ENCODE data around the gene TXNL4A. TPM values are rescaled to one million over a fixed set of nuclear protein-coding genes. Genes with fewer than 3 reads are reported as not detected.

Gene TXNL4A
- total and polyA plus RNA-seq, 8 donors = 54.7 to 106 (median 69.3) TPM

GRCh38 chr18:79956276-79956675 is 32.1 kb downstream of the TXNL4A start:
- TF ChIP-seq CTCF (IDR thresholded peaks at IDR 0.05) = no peak
- intact Hi-C loops (cut with DNase I) = no loop called here
- ATAC-seq (no peak), DNase-seq (no peak)
- Histone ChIP-seq H3K9me3 (no peaks in the 10 kb centered on the region), H3K4me1 (peaks cover 3 to 21% of the 10 kb centered on the region in 2 donors), H3K4me3 (no peak overlapping the region), H3K27ac (no peak overlapping the region), H3K27me3 (peaks cover 0 to 7% of the 10 kb centered on the region in 2 donors), H3K36me3 (no peaks in the 10 kb centered on the region)

GRCh38 chr18:79955302-79956075 is 32.9 kb downstream of the TXNL4A start:
- Histone ChIP-seq H3K36me3 (no peaks in the 10 kb centered on the region), H3K27ac (peak overlapping the region in 1 of 2 donors; percentile 67), H3K4me1 (peaks cover 0 to 16% of the 10 kb centered on the region in 2 donors), H3K27me3 (peaks cover 0 to 7% of the 10 kb centered on the region in 2 donors), H3K9me3 (no peaks in the 10 kb centered on the region), H3K4me3 (no peak overlapping the region)
- no peak for TF ChIP-seq CTCF (IDR thresholded peaks at IDR 0.05)
- ATAC-seq = no peak
- intact Hi-C loops (cut with DNase I) = no loop called here
- DNase-seq = no peak

- intact Hi-C loops (cut with DNase I) = no loop called here
- Histone ChIP-seq H3K27ac (peak overlapping the region; percentile 58 to 67), H3K4me1 (peaks cover 6 to 19% of the 10 kb centered on the region in 2 donors), H3K9me3 (no peaks in the 10 kb centered on the region), H3K4me3 (no peak overlapping the region), H3K27me3 (peaks cover 0 to 7% of the 10 kb centered on the region in 2 donors), H3K36me3 (no peaks in the 10 kb centered on the region)
- DNase-seq = no peak
- no peak for TF ChIP-seq CTCF (IDR thresholded peaks at IDR 0.05)
- ATAC-seq = peak; percentile 21
Measured at GRCh38 chr18:79954791-79955190, 33.6 kb downstream of the TXNL4A start.

- Histone ChIP-seq H3K27ac (peak overlapping the region; percentile 58 to 67), H3K36me3 (no peaks in the 10 kb centered on the region), H3K27me3 (peaks cover 0 to 7% of the 10 kb centered on the region in 2 donors), H3K9me3 (no peaks in the 10 kb centered on the region), H3K4me3 (no peak overlapping the region), H3K4me1 (peaks cover 12 to 22% of the 10 kb centered on the region in 2 donors)
- peak; percentile 63 for ATAC-seq
- DNase-seq = peak in 2 of 4 donors; percentile 57 to 73
- no peak for TF ChIP-seq CTCF (IDR thresholded peaks at IDR 0.05)
- intact Hi-C loops (cut with DNase I) = no loop called here
Measured at GRCh38 chr18:79953971-79954651, 34.3 kb downstream of the TXNL4A start.

- Histone ChIP-seq H3K27ac (no peak overlapping the region), H3K4me3 (no peak overlapping the region)
- intact Hi-C loops (cut with DNase I) = no loop called here
Measured at GRCh38 chr18:79952996-79953559, 35.3 kb downstream of the TXNL4A start.

More at GRCh38 chr18:79952996-79953559, 35.3 kb downstream of the TXNL4A start:
- no peaks in the 10 kb centered on the region for H3K36me3 ChIP-seq
- H3K27me3 ChIP-seq = peaks cover 0 to 7% of the 10 kb centered on the region in 2 donors
- H3K4me1 ChIP-seq = peaks cover 21 to 27% of the 10 kb centered on the region in 2 donors
- H3K9me3 ChIP-seq = no peaks in the 10 kb centered on the region
- DNase-seq = no peak
- ATAC-seq = no peak
- TF ChIP-seq CTCF (IDR thresholded peaks at IDR 0.05) = no peak

Data from left lung (tissue), 10 donors.